HG02759 (cell line): Measurements from ENCODE around the gene CNTN6.
A peak's percentile ranks its signal among the peaks of the same experiment; 100 is the strongest.

Experiments used
- ATAC-seq: cut with Tn5 transposase; IDR thresholded peaks from one replicate; pipeline ENCODE4 v1.9.1; 2021; ENCODE audit warnings: mild to moderate bottlenecking, moderate library complexity; ENCODE audit not compliant: unreplicated experiment

The CNTN6 gene

GRCh38 chr3:1092771-1093170, at the start of gene CNTN6:
Gene CNTN6 (plus strand): TSS chr3:1093024. CDS start chr3:1148009, 54,985 bp downstream.
- no peak for ATAC-seq

GRCh38 chr3:1048558-1048957, 44.3 kb upstream of the CNTN6 start:
- no peak for ATAC-seq

- ATAC-seq: no peak
Observed at GRCh38 chr3:1055870-1056269, 37.0 kb upstream of the CNTN6 start.

- ATAC-seq: no peak
Observed at GRCh38 chr3:1056744-1057143, 36.1 kb upstream of the CNTN6 start.

GRCh38 chr3:1057436-1057835, 35.4 kb upstream of the CNTN6 start:
- ATAC-seq: no peak

- no peak for ATAC-seq
Observed at GRCh38 chr3:1068985-1069384, 23.8 kb upstream of the CNTN6 start.

GRCh38 chr3:1072041-1072440, 20.8 kb upstream of the CNTN6 start:
- ATAC-seq: no peak

- ATAC-seq: no peak
Observed at GRCh38 chr3:1079662-1080061, 13.2 kb upstream of the CNTN6 start.

- ATAC-seq: peak; percentile 69
Observed at GRCh38 chr3:1082108-1082507, 10.7 kb upstream of the CNTN6 start.

- ATAC-seq: no peak
Observed at GRCh38 chr3:1087066-1087560, 5.7 kb upstream of the CNTN6 start.

- no peak for ATAC-seq
Observed at GRCh38 chr3:1088503-1088902, 4.3 kb upstream of the CNTN6 start.

- no peak for ATAC-seq
Observed at GRCh38 chr3:1091286-1091685, 1.5 kb upstream of the CNTN6 start.

GRCh38 chr3:1092061-1092460, 763 bp upstream of the CNTN6 start:
- no peak for ATAC-seq

GRCh38 chr3:1093217-1093616, 393 bp downstream of the CNTN6 start:
- no peak for ATAC-seq

- ATAC-seq: no peak
Observed at GRCh38 chr3:1103525-1103924, 10.7 kb downstream of the CNTN6 start.

- no peak for ATAC-seq
Observed at GRCh38 chr3:1117843-1118473, 25.1 kb downstream of the CNTN6 start.

- ATAC-seq: no peak
Observed at GRCh38 chr3:1131166-1131565, 38.3 kb downstream of the CNTN6 start.

- no peak for ATAC-seq
Observed at GRCh38 chr3:1135194-1135593, 42.4 kb downstream of the CNTN6 start.

- no peak for ATAC-seq
Observed at GRCh38 chr3:1138036-1138435, 45.2 kb downstream of the CNTN6 start.

GRCh38 chr3:1139071-1139470, 46.2 kb downstream of the CNTN6 start:
- ATAC-seq: no peak

- ATAC-seq: no peak
Observed at GRCh38 chr3:1147326-1147725, 54.5 kb downstream of the CNTN6 start.

- ATAC-seq: no peak
Observed at GRCh38 chr3:1147819-1148218, 55.0 kb downstream of the CNTN6 start.

- ATAC-seq: no peak
Observed at GRCh38 chr3:1164101-1164500, 71.3 kb downstream of the CNTN6 start.
